GM21515 (cell line): ENCODE data around the gene MC5R.
A peak's percentile ranks its signal among the peaks of the same experiment; 100 is the strongest.

Experiments used
- ATAC-seq: cut with Tn5 transposase; IDR thresholded peaks from one replicate; pipeline ENCODE4 v1.9.1; 2021; ENCODE audit not compliant: unreplicated experiment

MC5R gene

DNA sequence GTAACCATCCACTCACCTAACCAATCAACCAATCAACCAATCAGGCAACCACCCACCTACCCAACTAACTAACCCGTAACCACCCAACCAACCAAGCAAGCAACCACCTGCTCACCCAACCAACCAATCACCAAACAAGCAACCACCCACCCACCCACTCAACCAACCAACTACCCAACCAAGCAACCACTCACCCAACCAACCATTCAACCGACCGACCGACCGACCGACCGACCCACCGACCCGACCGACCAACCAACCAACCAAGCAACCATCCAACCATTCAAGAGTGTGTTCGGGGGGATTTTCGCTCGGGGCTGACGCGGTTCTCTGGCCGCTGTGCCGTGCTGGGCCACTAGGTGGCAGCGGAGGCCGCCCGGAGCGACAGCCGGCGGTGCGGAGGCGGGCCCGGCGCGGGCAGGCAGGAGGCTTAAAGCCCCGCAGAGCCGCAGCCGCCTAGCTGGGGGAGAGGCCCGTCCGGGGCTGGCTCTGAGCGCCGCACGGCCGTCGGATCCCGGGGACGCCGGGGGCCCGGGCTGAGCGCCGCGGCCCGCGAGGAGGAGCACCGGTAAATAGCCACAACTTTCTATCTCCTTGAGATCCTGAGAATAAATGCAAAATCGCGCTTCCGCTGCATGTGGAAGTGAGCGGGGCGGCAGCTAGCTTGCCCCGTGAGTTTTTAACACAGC is at the start of gene MC5R:
Gene MC5R (plus strand): TSS at position 443 of the 689 bp plus-strand sequence. CDS start 1,617 bp downstream, outside the sequence.
- peak; percentile 83 for ATAC-seq

DNA sequence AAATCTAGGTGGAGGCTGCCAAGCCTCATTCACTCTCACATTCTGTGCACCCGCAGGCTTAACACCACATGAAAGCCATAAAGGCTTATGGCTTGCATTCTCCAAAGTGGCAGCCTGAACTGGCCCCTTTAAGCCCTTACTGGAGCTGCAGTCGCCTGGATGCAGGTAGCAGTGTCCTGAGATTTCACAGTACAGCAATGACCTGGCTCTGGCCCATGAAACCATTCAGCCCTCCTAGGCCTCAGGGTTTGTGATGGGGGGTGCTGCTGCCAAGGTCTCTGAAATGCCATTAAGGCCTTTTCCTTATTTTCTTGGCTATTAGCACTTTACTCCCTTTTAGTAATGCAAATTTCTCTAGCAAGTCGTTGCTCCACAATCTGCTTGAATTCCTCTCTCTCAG is 48.9 kb upstream of the MC5R start:
- ATAC-seq, result no peak

DNA sequence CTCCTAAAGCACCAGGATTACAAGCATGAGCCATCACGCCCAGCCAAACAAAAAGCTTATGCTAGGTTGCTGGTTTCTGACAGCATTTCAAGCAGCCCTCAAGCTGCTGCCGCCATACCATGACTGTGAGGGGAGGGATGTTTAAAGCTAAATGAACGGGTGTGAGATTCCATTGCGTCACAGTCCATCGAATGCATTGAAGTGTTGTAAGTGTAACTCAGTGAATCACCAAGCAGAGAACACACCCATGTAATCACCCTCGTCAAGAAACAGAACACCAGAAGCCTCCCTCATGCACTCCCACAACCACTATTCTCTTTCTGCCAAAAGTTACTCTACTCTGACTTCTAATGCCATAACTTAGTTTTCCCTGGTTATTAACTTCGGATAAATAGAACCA is 32.8 kb upstream of the MC5R start:
- ATAC-seq, result no peak

DNA sequence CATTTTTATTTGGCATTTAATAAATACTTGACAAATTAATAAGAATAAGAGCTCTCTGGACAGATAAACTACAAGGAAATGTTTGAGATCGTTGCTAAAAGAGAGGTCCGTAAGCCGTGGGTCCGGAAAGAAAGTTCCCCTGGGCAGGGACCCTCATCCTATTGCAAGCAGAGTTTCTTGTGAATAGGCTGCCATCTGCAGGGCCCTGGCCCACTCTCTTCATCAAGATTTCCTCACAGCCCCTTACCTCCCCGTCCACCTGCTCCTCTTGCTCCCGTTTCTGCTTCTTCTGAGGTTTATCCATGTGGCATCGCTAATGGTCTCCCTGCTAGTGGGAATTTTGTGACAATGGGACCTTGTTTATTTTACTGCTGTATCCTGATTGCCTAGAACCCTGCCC is 30.1 kb upstream of the MC5R start:
- ATAC-seq, result no peak

DNA sequence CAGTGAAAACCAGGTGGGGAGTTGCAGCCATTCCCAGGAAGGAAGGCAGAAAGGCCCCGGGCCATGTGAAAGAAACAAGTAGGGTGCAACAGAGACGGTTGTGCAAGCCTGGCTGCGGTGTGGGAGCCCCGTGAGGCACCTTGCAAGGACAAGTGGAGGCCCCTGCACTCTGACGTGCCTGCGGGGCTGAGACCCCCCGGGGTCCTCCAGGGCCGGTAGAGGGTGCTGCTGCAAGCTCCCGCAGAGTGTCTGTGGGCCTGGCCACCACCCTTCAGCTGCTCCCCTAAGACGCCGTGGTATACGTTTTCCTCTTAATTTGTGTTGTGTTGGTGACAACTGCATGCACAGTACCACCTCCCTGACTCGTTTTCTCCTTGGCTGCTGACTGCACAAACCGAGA is 27.4 kb upstream of the MC5R start:
- no peak for ATAC-seq

DNA sequence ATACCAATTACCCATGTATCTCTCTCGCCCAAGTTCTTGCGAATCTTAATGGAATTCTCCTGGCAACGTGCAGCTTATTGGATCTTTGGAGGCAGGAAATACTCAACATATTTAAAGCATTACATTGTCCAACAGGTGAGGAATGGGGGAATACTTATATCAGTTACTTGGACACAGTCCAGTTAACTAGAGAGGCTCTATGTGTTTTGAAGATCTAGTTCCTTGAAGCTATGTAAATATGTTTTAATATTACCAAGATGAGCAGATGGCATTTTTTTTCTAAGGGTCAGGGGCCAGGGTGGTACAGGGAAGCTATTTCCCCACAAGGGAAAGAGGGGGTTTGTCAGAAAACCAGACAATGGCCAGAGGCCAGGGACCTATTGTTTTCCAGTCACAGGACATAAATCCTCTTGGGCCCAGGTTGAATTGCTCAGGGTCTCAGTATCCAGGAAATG is 26.8 kb upstream of the MC5R start:
- no peak for ATAC-seq

DNA sequence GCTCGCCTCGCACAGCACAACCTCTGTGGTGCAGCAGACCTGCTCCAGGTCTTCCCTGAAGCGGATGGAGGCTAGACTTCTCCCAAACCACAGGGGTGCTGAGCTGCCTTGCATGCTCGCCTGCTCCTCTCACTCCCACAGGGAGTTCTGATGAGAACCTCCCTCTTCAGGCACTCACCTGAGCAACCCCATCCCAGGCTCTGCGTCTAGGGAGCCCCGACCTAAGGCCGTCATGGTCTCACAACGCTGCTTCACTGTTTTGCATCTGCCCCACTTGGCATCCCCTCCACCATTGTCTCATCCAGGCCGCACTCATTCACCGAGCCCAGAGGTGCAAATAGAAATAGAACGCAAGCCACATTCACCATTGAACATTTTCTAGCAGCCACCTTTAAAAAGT is 24.6 kb upstream of the MC5R start:
- ATAC-seq, result no peak

DNA sequence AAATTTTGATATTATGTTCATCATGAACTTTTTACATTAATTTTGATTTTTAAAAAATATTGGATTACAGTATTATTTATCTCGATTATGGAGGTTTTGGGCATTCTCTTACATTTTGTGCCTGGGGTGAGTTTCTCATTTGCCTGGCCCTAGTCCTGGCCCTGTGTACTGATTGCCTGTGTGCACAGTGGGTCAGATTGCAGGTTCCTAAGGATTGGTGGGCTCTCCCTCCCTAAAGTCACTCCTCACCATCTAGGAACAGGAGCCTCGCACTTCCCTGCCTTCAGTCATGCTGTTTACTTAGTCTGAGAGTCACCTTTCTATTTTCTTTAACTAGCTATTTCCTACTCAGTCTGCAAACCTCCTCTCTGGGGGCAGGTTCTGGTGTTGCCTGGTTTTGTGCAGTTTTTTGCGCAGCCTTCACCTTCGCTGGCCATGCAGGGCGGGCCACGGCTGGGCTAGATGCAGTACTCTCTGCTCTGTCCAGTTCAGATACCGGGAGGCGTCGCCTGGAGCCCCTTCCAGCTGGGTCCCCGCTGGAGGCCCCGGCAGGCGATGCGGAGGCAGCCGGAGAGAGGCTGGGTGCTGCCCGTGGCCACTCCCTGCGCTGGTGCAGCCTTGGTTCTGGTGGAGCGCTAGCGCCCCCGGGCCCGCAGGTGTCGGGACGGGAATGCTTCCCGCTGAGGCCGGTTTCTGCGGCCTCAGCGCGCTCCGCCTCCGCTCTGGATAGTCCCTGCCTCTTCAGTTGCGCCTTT is 23.3 kb upstream of the MC5R start:
- no peak for ATAC-seq

DNA sequence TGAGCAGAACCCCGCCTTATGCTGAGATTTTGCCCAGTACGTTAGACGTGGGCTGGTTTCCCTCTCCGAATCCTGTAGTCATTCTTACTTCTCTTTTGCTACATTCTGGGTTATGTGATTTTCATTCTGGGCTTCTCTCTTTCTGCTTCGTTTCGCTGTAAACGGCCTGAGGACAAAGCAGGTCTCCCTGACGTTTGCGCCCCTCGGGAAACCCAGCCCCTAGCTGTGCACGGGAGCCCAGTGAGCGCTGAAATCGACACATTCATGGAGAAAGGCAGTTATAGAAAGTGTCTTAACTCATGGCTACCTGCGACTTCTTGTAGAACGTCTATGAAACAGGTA is 22.7 kb upstream of the MC5R start:
- ATAC-seq, result no peak

DNA sequence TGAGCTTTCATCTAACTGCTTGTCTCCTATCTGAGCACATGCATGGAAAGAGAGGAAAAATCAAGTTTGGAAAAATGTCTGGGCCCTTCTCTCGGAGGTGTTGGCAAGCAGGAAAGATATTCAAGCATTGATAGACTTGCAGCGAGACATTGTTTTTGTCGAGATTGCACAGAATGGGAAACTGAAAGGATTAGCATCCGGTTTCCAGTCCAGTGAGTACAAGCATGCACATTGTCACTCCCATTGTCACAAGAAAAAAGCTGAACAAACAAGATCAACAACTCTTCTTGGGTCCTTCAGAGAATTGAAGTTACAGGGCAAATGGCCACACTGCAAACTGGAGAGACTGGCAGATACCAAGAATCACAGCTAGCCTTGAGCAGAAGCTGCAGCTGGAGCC is 19.6 kb upstream of the MC5R start:
- no peak for ATAC-seq

DNA sequence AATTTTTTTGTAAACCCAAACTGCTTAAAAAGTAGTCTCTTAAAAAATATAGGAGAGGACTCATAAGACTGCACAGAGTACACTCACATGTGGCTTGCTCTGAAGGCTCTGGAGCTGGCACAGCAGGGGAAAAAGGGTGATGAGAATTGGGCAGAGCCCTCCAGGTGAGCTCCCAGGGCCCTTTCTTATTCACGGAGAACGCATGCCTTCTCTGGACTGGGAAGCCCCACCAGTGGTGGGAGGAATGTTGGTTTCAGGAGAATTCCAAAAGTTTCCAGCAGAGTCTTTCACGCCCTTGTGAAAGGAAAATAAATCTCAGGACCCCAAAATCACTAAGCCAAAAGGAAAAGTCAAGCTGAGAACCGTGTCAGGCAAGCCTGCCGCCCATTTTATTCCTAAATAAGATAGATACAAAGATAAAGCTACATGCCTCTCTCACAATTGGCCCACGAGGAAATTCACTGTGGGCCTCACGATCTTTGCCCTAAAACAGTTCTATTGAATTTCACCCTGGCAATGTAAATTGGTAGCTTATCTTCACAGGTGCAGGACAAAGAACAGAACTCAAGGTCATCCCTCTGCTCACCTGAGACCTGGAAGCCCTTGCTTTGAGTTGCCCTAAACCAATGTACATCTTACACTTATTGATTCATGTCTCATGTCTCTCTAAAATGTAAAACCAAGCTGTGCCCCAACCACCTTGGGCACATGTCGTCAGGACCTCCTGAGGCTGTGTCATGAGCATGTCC is 15.5 kb upstream of the MC5R start:
- ATAC-seq, result no peak

DNA sequence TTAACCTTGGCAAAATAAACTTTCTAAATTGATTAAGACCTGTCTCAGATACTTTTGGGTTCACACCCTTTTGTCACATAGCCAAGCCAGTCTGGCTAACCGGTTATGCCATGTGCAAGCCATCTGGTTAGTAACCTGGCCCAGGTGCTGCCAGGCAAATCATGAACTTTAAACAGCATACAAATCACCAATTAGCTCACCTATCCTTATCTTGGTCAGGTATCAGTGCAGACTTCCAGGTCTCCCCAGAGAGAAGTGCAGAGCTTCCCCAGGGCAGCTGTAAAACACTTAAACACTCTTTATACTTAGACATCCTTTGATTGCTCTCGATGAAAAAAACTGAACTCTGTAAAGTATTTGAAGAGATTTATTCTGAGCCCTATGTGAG is 14.9 kb upstream of the MC5R start:
- no peak for ATAC-seq

DNA sequence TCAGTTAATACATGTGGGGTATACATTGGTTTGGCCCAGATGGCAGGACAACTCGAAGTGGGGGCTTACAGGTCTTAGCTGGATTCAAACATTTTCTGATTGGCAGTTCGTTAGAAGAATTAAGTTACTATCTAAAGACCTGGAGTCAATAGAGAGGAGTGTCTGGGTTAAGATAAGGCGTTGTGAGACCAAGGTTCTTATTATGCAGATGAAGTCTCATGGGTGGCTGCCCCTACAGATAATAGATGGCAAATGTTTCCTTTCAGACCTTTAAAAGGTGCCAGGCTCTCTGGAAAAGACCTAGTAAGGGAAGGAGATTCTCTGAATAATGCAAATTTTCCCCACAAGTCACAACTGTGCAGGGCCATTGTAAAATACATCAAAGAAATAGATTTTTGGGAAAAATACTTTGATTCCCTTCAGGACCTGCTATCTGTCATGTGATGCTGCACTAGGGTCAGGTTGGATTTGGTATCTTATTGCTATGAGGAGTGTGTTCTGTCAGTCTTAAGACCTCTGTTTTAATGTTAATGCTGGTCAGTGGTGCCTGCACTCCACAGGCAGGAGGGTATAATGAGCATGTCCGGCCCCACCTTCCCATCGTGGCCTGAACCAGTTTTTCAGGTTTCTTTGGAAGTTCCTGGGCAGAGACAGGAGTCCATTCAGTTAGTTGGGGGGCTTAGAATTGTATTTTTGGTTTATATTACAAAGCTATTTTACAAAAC is 14.3 kb upstream of the MC5R start:
- ATAC-seq, result no peak

DNA sequence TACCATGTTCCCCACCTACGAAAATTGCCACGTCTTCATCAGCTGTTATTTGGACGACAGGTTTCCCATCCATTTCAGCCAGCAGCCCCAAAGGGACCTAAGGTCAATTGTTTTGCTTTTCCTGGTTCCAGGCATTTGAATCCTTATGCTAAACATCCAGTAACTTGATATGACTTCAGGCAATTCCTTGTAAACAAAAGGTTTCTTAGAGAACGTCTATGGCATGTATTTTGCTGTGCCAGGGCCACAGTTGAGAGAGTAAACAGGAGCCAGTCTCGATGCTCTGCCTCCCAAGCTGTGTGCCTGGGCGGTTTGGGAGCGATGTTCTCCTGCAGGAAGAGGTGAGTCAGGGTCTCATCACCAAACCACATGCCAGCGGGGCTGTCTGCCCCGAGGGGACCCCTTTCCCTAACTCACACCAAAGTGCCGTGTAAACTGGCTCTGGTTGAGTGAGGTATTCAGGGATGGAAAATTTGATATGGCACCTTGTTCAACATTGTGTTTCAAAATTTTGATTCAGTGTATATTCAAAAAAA is 12.9 kb upstream of the MC5R start:
- no peak for ATAC-seq

DNA sequence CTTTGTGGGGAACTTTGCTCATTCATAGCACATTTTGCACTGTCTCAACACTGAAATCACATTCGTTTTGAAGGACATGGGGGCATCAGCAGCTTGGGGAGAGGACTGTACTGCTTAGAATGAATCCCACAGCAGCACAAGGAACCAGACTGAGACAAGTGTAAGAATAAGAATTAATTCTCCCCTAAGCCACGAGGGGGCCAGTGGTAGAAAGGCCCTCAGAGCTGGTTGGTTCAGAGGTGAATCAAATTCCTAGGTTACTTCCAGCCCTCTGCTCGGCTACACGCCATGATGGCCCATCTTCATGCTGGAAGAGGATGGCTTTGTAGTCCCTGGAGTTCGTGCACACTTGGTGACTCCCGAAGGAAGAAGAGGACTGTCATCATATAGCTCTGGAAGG is 12.0 kb upstream of the MC5R start:
- ATAC-seq, result no peak

DNA sequence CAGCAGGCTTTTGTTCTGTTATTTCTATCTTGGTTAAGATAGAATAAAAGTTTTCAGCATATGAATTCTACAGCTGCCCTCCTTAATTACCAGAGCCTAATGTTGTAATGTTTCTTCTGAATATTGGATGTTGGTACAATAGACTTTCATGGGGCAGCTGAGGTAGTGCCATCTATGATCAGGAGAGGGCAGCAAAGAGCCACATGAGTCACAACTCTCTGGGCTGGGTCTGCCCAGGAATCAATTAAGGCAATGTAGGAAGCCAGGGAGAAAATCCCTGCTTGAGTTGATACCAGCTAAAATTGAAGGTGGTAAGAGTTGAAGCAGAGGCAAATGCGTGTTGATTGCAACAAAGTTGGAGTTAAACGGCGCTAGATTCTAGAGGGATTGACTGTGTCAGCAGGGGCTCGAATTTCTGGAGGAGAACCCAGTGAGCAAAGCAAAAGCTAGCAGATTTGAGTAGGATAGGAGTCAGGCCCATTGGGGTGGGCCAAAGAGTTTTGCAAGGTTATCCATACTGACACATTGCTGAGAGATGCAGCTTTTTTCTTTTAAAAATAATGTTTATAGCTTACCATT is 10.6 kb upstream of the MC5R start:
- ATAC-seq, result peak; percentile 71

DNA sequence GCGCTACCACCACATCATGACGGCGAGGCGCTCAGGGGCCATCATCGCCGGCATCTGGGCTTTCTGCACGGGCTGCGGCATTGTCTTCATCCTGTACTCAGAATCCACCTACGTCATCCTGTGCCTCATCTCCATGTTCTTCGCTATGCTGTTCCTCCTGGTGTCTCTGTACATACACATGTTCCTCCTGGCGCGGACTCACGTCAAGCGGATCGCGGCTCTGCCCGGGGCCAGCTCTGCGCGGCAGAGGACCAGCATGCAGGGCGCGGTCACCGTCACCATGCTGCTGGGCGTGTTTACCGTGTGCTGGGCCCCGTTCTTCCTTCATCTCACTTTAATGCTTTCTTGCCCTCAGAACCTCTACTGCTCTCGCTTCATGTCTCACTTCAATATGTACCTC is 2.3 kb downstream of the MC5R start:
- no peak for ATAC-seq

DNA sequence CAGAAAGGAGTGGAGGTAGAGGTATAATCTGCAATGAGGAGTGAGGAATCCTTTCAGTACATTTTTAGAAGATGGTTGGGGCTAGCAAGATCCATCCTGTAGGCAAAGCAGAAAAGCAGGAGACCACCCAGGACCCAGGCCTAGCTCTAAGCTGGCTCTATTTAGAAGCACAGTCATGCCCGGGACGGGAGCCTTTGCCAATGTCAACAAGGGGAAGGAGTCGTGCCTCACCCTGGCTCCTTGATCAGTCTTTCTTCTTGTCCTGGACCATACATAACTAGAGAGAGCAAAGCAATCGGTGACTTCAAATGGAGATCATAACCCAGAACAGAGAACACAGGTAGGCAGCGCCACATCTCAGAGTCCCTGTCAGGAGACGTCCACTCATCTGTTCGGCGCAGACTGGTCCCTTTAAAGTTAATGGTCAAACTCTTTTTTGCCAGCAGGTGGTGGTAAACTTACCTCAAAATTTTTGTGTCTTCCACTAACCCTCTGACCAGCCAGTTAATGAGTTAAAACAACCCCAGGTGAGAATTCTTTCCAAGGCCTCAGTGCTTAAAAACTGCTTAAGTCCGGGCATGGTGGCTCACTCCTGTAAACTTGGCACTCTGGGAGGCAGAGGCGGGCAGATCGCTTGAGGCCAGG is 8.0 kb downstream of the MC5R start:
- ATAC-seq, result no peak

DNA sequence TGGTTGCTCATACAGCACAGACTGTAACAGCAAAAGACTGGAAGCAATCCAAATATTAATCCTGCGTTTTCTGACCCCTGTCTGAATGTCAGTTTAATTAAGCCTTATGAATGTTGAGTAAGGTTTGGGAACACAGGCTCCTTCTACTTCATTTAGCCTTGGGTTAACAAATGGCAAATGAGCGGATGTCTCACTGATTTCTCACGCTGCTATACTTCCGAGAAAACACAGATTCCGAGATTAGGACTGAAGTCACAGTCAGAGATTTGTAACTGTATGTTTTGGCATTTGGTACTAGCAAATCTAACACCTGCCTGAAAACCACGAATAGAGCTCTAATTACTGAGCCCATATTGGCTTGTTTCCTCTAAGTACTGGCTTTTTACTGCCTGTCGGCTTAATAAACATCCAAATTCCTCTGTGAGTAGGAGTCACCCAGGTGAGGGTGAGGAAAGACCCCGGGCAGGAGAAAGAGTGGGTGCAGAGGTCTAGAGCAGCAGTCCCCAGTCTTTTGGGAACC is 10.6 kb downstream of the MC5R start:
- ATAC-seq, result no peak

DNA sequence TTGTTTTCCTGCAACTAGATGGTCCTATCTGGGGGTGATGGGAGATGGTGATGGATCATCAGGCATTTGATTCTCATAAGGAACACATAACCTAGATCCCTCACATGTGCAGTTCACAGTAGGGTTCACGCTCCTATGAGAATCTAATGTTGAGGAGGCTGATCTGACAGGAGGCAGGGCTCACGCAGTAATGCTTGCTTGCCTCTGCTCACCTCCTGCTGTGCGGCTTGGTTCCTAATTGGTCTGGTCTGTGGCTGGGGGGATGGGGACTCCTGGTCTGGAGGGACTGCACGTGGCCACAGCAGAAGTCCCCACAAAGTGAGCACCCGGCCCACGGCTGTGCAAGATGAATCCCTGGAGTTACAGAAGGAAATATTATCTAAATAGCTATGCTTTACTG is 11.3 kb downstream of the MC5R start:
- ATAC-seq, result no peak
